Inflammatory macrophage treated with lipopolysaccharide for 4 hours (primary cell): ENCODE data around the gene CTNNA3.
A peak's percentile ranks its signal among the peaks of the same experiment; 100 is the strongest.
"Not testable (repeated sequence)": the region's sequence is repeated elsewhere in the genome, so short reads cannot be mapped to it uniquely, and the experiment has no call there.

ENCODE experiments used
- DNase-seq: peaks from one replicate; pipeline ENCODE4 v3.0.0-alpha.2; 2020

The CTNNA3 gene

GRCh38 chr10:67696029-67696428 is at the start of gene CTNNA3:
TSS of gene CTNNA3 (minus strand) at chr10:67696195.
- DNase-seq = no peak

- DNase-seq = peak; percentile 5
Observed at GRCh38 chr10:67735430-67735829, 39.4 kb upstream of the CTNNA3 start.

GRCh38 chr10:67733511-67733910 is 37.5 kb upstream of the CTNNA3 start:
- DNase-seq = no peak

- DNase-seq = no peak
Observed at GRCh38 chr10:67725567-67725966, 29.6 kb upstream of the CTNNA3 start.

- DNase-seq = no peak
Observed at GRCh38 chr10:67723601-67724000, 27.6 kb upstream of the CTNNA3 start.

- no peak for DNase-seq
Observed at GRCh38 chr10:67722113-67722512, 26.1 kb upstream of the CTNNA3 start.

GRCh38 chr10:67716455-67716854 is 20.5 kb upstream of the CTNNA3 start:
- not testable (repeated sequence) for DNase-seq

- DNase-seq = no peak
Observed at GRCh38 chr10:67705921-67706320, 9.9 kb upstream of the CTNNA3 start.

GRCh38 chr10:67699613-67700270 is 3.7 kb upstream of the CTNNA3 start:
- DNase-seq = not testable (repeated sequence)

GRCh38 chr10:67698164-67698563 is 2.2 kb upstream of the CTNNA3 start:
- DNase-seq = no peak

- peak; percentile 51 for DNase-seq
Observed at GRCh38 chr10:67697724-67698131, 1.7 kb upstream of the CTNNA3 start.

- no peak for DNase-seq
Observed at GRCh38 chr10:67696679-67697078, 684 bp upstream of the CTNNA3 start.

- DNase-seq = no peak
Observed at GRCh38 chr10:67695555-67695954, 440 bp downstream of the CTNNA3 start.

GRCh38 chr10:67691861-67692260 is 4.1 kb downstream of the CTNNA3 start:
- DNase-seq = not testable (repeated sequence)

- DNase-seq = not testable (repeated sequence)
Observed at GRCh38 chr10:67690540-67690939, 5.5 kb downstream of the CTNNA3 start.

- not testable (repeated sequence) for DNase-seq
Observed at GRCh38 chr10:67684140-67684539, 11.9 kb downstream of the CTNNA3 start.

- no peak for DNase-seq
Observed at GRCh38 chr10:67678335-67678974, 17.5 kb downstream of the CTNNA3 start.

GRCh38 chr10:67676208-67676825 is 19.7 kb downstream of the CTNNA3 start:
- no peak for DNase-seq

GRCh38 chr10:67670401-67670800 is 25.6 kb downstream of the CTNNA3 start:
- no peak for DNase-seq

GRCh38 chr10:67669978-67670377 is 26.0 kb downstream of the CTNNA3 start:
- no peak for DNase-seq

- DNase-seq = peak; percentile 74
Observed at GRCh38 chr10:67668448-67668847, 27.5 kb downstream of the CTNNA3 start.

- peak; percentile 62 for DNase-seq
Observed at GRCh38 chr10:67667035-67667425, 29.0 kb downstream of the CTNNA3 start.

- DNase-seq = peak; percentile 54
Observed at GRCh38 chr10:67666416-67667034, 29.5 kb downstream of the CTNNA3 start.

GRCh38 chr10:67665491-67665890 is 30.5 kb downstream of the CTNNA3 start:
- DNase-seq = no peak
